ENCODE data around the gene DUSP2. TPM values are rescaled to one million over a fixed set of nuclear protein-coding genes. Genes with fewer than 3 reads are reported as not detected.

DUSP2 gene
- total and polyA plus RNA-seq, 9 of the 15 experiments (the other 6 are each of a cell fraction or from before 2014, with no cell fraction given) = 0.04 to 0.18 TPM; not detected in 7

DNA sequence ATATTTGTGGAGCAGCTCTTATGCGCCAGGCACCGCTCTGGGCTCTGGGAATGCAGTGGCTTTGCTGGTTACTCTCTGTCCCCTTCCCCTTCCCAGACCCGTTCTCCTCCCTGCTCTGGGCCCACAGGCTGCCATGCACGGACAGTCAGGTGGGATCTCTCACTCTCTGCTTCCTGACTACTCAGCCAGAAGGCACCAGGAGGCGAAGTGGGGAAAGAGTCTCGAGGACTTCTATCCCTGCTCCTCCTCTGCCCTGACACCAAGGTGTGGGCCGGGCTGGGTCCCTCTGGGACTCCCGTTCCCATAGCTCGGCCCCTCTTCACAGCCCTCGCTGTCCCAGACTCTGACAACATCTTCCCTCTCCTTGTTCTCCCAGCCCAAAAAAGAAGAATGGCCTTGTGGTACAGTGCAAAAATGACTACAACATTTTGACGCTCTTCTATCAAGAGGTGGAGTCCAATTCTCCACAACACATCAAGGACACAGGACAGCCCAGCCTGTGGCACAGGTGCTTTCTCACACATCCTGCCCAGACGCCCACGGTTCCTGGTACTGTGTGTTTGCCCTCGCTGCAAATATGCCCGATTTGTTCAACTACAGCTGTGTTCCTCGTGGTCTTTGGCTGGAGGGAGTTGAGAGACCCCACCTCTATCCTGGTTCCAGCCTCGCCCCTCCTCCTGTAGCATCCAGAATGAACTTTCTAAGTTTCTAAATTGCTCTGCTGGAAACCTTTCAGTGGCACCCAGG, 14.0 kb upstream of the DUSP2 start:
- no peak overlapping the region for H3K27ac ChIP-seq (ENCODE audit: extremely low read depth, low read depth, low read length)
- peaks cover 3% of the 10 kb centered on the region for H3K9me1 ChIP-seq (ENCODE audit: control insufficient read depth, insufficient read depth, low read length)
- ChIA-PET POLR2A (interaction anchor here (0.8 to 1.9 kb wide), 3 partner anchors 9 to 23 kb away, joined by 4 to 6 read pairs (median 4); no protein-coding TSS in a partner anchor), CTCF (ENCODE audit: low intra/inter-chr PET ratio) (no interaction called here)
- in situ Hi-C loops (cut with MboI) (no loop called here), intact Hi-C loops (cut with micrococcal nuclease) (no loop called here)
- no peaks in the 10 kb centered on the region for H3K9me3 ChIP-seq (replicated peaks; ENCODE audit: control insufficient read depth, insufficient read depth, low read depth, low read length)
- DNase-seq (ENCODE audit: extremely low read depth in 1 of 4, low spot score in 3 of 4) (no peak), ATAC-seq (no peak), FAIRE-seq (no peak)
- BruUV-seq (replicated peaks) = no TSS peak
- no peaks in the 10 kb centered on the region for H3K79me2 ChIP-seq (ENCODE audit: control insufficient read depth, insufficient read depth, low read length)
- H3K4me2 ChIP-seq (ENCODE audit: insufficient read depth, low read length) = no peak overlapping the region
- H3K4me3 ChIP-seq = no peak overlapping the region
- H3K27me3 ChIP-seq (ENCODE audit: control insufficient read depth in 2 of 2, insufficient read depth in 2 of 2, low read length in 2 of 2) = no peaks in the 10 kb centered on the region
- WGBS (ENCODE audit: insufficient coverage, low coverage, missing lambda C conversion rate) = 80% methylated on average over 16 of the region's 17 CpGs
- H2AFZ ChIP-seq (ENCODE audit: low read depth, low read length) = peak overlapping the region; percentile 46
- H3K36me3 ChIP-seq (ENCODE audit: control insufficient read depth, insufficient read depth, low read length) = no peaks in the 10 kb centered on the region
- H3K9ac ChIP-seq (ENCODE audit: insufficient read depth in 1 of 2, low read depth in 2 of 2, low read length in 2 of 2) = peak overlapping the region in 1 of 2 experiments; percentile 48; a peak in 1 of 4 replicates
- TF ChIP-seq ZNF146 (CRISPR knock-in tag; IDR thresholded peaks at IDR 0.05; ENCODE audit: unreplicated experiment) (no peak), ZNF134 (CRISPR knock-in tag; conservative IDR thresholded peaks at IDR 0.05) (no peak), HNRNPLL (IDR thresholded peaks at IDR 0.05; ENCODE audit: low read depth, low read length, poor library complexity, severe bottlenecking) (no peak), TCFL5 (CRISPR knock-in tag; conservative IDR thresholded peaks at IDR 0.05) (no peak), HNRNPL (IDR thresholded peaks at IDR 0.05; ENCODE audit: low read depth, low read length) (no peak), NFE2L1 (tag; IDR thresholded peaks at IDR 0.05; ENCODE audit: borderline replicate concordance, low read depth) (no peak), FOXP1 (CRISPR knock-in tag; IDR thresholded peaks at IDR 0.05) (no peak), ZNF445 (CRISPR knock-in tag; IDR thresholded peaks at IDR 0.05; ENCODE audit: low read depth) (no peak), ZNF140 (CRISPR knock-in tag; IDR thresholded peaks at IDR 0.05) (no peak), NCOA1 (IDR thresholded peaks at IDR 0.05; ENCODE audit: low read depth) (no peak), MIER1 (IDR thresholded peaks at IDR 0.05; ENCODE audit: low read depth) (no peak), YBX1 (IDR thresholded peaks at IDR 0.05) (no peak), GATAD2B (IDR thresholded peaks at IDR 0.05; ENCODE audit: borderline replicate concordance) (no peak)
- TF ChIP-seq, protein P1, sequence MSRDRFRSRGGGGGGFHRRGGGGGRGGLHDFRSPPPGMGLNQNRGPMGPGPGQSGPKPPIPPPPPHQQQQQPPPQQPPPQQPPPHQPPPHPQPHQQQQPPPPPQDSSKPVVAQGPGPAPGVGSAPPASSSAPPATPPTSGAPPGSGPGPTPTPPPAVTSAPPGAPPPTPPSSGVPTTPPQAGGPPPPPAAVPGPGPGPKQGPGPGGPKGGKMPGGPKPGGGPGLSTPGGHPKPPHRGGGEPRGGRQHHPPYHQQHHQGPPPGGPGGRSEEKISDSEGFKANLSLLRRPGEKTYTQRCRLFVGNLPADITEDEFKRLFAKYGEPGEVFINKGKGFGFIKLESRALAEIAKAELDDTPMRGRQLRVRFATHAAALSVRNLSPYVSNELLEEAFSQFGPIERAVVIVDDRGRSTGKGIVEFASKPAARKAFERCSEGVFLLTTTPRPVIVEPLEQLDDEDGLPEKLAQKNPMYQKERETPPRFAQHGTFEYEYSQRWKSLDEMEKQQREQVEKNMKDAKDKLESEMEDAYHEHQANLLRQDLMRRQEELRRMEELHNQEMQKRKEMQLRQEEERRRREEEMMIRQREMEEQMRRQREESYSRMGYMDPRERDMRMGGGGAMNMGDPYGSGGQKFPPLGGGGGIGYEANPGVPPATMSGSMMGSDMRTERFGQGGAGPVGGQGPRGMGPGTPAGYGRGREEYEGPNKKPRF (IDR thresholded peaks at IDR 0.05; ENCODE audit: low read depth, low read length) = no peak
- TF ChIP-seq, protein P2, sequence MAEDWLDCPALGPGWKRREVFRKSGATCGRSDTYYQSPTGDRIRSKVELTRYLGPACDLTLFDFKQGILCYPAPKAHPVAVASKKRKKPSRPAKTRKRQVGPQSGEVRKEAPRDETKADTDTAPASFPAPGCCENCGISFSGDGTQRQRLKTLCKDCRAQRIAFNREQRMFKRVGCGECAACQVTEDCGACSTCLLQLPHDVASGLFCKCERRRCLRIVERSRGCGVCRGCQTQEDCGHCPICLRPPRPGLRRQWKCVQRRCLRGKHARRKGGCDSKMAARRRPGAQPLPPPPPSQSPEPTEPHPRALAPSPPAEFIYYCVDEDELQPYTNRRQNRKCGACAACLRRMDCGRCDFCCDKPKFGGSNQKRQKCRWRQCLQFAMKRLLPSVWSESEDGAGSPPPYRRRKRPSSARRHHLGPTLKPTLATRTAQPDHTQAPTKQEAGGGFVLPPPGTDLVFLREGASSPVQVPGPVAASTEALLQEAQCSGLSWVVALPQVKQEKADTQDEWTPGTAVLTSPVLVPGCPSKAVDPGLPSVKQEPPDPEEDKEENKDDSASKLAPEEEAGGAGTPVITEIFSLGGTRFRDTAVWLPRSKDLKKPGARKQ (CRISPR knock-in tag; IDR thresholded peaks at IDR 0.05) = no peak
- peaks cover 25 to 43% of the 10 kb centered on the region in 2 experiments for H3K4me1 ChIP-seq (replicated peaks in 1 of 2; ENCODE audit: control insufficient read depth in 2 of 2, insufficient read depth in 2 of 2, low read length in 2 of 2)
- H4K20me1 ChIP-seq (replicated peaks; ENCODE audit: control insufficient read depth, insufficient read depth, low read length) = no peaks in the 10 kb centered on the region

All from K562 (cell line).